ENCODE measurements around the gene NCAPD2. TPM values are rescaled to one million over a fixed set of nuclear protein-coding genes. Genes with fewer than 3 reads are reported as not detected.
"Not testable (repeated sequence)": the region's sequence is repeated elsewhere in the genome, so short reads cannot be mapped to it uniquely, and the experiment has no call there.

The NCAPD2 gene
- total RNA-seq, 1 experiment from 2014 or later: 103 TPM

DNA sequence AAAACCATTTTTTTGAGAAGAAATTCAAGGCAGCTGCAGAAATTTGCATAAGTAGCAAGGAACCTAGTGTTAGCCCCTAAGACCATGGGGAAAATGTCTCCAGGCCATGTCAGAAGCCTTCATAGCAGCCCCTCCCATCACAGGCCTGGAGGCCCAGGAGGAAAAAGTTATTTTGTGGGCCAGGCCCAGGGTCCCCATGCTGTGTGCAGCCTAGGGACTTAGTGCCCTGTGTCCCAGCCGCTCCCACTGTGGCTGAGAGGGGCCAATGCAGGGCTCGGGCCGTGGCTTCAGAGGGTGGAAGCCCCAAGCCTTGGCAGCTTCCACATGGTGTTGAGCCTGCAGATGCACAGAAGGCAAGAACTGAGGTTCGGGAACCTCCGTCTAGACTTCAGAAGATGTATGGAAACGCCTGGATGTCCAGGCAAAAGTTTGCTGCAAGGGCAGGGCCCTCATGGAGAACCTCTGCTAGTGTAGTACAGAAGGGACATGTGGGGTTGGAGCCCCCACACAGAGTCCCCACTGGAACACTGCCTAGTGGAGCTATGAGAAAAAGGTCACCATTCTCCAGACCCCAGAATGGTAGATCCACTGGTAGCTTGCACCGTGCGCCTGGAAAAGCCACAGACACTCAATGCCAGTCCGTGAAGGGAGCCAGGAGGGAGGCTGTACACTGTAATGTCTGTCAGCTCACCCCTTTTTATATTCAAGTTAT, 26.2 kb upstream of the NCAPD2 start:
- Histone ChIP-seq H3K36me3 (ENCODE audit: insufficient read depth, low read length) (peaks cover 64% of the 10 kb centered on the region), H3K4me1 (ENCODE audit: low read length) (peaks cover 75% of the 10 kb centered on the region), H4K20me1 (ENCODE audit: insufficient read depth, low read depth, low read length) (peaks cover 32% of the 10 kb centered on the region), H3K27ac (ENCODE audit: low read length) (peak overlapping the region; percentile 95), H3K4me3 (ENCODE audit: low read length) (peak overlapping the region; percentile 94), H3K9ac (ENCODE audit: low read length) (peak overlapping the region; percentile 97), H3K79me2 (ENCODE audit: low read length) (peaks cover 49% of the 10 kb centered on the region), H3K4me2 (ENCODE audit: low read depth, low read length, poor library complexity, severe bottlenecking) (peak overlapping the region; percentile 77)
- H2AFZ ChIP-seq (ENCODE audit: low read length); H3K9me2 ChIP-seq (replicated peaks; ENCODE audit: insufficient read depth, low read length); H3K27me3 ChIP-seq (ENCODE audit: low read length); H3K9me3 ChIP-seq (ENCODE audit: low read length): not testable (repeated sequence)
- DNase-seq: peak; percentile 62

DNA sequence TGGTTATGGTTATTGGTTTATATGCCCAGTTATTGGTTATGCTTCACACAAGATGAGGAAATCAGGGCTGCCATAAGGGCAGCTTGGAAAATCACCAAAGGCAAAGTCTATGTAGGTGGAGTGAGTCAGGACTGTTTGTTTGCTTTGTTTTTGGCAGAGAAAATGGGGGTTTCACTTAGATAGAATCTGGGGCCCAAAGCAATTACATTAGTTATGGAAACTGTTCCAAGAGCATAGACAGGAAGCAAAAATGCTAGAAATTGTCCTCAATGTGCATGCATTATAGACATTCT, 25.7 kb upstream of the NCAPD2 start:
- Histone ChIP-seq H3K9me2 (replicated peaks; ENCODE audit: insufficient read depth, low read length) (no peaks in the 10 kb centered on the region), H3K4me1 (ENCODE audit: low read length) (peaks cover 69% of the 10 kb centered on the region), H2AFZ (ENCODE audit: low read length) (no peak overlapping the region), H3K9ac (ENCODE audit: low read length) (peak overlapping the region; percentile 97), H3K4me2 (ENCODE audit: low read depth, low read length, poor library complexity, severe bottlenecking) (peak overlapping the region; percentile 77), H3K4me3 (ENCODE audit: low read length) (peak overlapping the region; percentile 94), H3K9me3 (ENCODE audit: low read length) (no peaks in the 10 kb centered on the region), H3K27ac (ENCODE audit: low read length) (peak overlapping the region; percentile 95), H3K79me2 (ENCODE audit: low read length) (peaks cover 49% of the 10 kb centered on the region), H4K20me1 (ENCODE audit: insufficient read depth, low read depth, low read length) (peaks cover 32% of the 10 kb centered on the region), H3K36me3 (ENCODE audit: insufficient read depth, low read length) (peaks cover 61% of the 10 kb centered on the region), H3K27me3 (ENCODE audit: low read length) (no peaks in the 10 kb centered on the region)
- no peak for DNase-seq

DNA sequence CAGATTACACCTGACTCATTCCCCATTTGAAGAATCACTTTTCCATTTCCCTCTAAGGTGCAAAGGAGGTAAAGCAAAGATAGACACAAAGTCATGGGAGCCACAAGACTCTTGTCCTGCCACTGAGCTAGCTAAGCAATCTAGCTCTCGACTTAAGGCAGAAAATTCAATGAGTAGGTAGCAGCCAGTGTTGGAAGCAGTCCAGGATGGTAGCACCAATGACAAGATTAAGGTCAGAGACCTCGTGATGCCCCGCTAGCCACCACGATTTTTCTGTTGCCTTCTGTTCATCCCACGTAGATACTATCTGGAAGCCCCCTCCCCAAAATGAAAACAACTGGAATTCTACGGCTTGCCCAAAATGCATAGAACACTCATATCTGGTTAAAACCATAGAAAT, 24.8 kb upstream of the NCAPD2 start:
- Histone ChIP-seq H4K20me1 (ENCODE audit: insufficient read depth, low read depth, low read length) (peaks cover 32% of the 10 kb centered on the region), H3K9me2 (replicated peaks; ENCODE audit: insufficient read depth, low read length) (no peaks in the 10 kb centered on the region), H3K4me2 (ENCODE audit: low read depth, low read length, poor library complexity, severe bottlenecking) (peak overlapping the region; percentile 77), H2AFZ (ENCODE audit: low read length) (no peak overlapping the region), H3K4me1 (ENCODE audit: low read length) (peaks cover 61% of the 10 kb centered on the region), H3K79me2 (ENCODE audit: low read length) (peaks cover 49% of the 10 kb centered on the region), H3K27ac (ENCODE audit: low read length) (peak overlapping the region; percentile 95), H3K4me3 (ENCODE audit: low read length) (peak overlapping the region; percentile 94), H3K36me3 (ENCODE audit: insufficient read depth, low read length) (peaks cover 54% of the 10 kb centered on the region), H3K27me3 (ENCODE audit: low read length) (no peaks in the 10 kb centered on the region), H3K9me3 (ENCODE audit: low read length) (no peaks in the 10 kb centered on the region), H3K9ac (ENCODE audit: low read length) (peak overlapping the region; percentile 97)
- DNase-seq: peak; percentile 70

DNA sequence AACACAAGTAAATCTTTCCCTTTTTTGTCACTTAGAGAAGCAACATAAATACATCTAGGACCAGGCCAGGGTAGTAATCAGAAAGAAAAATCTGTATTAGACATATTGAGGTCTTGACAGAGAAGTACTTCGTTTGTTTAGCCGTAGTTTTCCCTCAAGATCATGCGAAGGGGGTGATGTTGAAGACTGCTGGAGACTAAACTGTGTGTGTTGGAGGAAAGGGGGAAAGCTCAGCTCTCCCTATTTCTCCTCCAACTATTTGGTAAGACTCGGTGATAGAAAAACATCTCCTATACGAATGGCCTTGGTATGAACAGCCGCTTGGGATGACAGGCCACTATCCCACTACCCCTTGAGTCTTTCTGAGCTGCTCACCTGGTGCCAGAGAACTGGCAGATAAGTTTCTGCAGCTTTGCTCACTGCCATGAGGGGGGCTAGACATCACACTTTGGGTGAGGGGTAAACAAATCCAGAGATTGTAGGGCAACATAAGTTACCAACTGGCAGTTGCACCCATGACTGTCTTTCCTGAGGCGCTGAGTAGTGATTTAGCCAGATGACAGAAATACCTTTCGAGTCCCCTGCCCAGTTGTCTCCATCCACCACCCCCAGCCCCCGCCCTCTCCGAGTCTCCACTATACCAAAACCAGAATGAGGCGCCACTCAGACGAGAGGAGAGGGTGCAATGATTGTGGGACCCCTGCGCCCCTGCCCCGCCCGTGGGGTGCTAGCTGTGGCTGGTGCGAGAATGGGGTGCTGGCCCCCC, 24.1 kb upstream of the NCAPD2 start:
- Histone ChIP-seq H3K4me1 (ENCODE audit: low read length) (peaks cover 54% of the 10 kb centered on the region), H3K27ac (ENCODE audit: low read length) (peak overlapping the region; percentile 95), H3K9me3 (ENCODE audit: low read length) (no peaks in the 10 kb centered on the region), H3K9me2 (replicated peaks; ENCODE audit: insufficient read depth, low read length) (no peaks in the 10 kb centered on the region), H3K9ac (ENCODE audit: low read length) (peak overlapping the region; percentile 97), H4K20me1 (ENCODE audit: insufficient read depth, low read depth, low read length) (peaks cover 32% of the 10 kb centered on the region), H3K36me3 (ENCODE audit: insufficient read depth, low read length) (peaks cover 47% of the 10 kb centered on the region), H3K4me2 (ENCODE audit: low read depth, low read length, poor library complexity, severe bottlenecking) (peak overlapping the region; percentile 77), H3K79me2 (ENCODE audit: low read length) (peaks cover 46% of the 10 kb centered on the region), H3K4me3 (ENCODE audit: low read length) (peak overlapping the region; percentile 94), H2AFZ (ENCODE audit: low read length) (no peak overlapping the region), H3K27me3 (ENCODE audit: low read length) (no peaks in the 10 kb centered on the region)
- peak; percentile 67 for DNase-seq

DNA sequence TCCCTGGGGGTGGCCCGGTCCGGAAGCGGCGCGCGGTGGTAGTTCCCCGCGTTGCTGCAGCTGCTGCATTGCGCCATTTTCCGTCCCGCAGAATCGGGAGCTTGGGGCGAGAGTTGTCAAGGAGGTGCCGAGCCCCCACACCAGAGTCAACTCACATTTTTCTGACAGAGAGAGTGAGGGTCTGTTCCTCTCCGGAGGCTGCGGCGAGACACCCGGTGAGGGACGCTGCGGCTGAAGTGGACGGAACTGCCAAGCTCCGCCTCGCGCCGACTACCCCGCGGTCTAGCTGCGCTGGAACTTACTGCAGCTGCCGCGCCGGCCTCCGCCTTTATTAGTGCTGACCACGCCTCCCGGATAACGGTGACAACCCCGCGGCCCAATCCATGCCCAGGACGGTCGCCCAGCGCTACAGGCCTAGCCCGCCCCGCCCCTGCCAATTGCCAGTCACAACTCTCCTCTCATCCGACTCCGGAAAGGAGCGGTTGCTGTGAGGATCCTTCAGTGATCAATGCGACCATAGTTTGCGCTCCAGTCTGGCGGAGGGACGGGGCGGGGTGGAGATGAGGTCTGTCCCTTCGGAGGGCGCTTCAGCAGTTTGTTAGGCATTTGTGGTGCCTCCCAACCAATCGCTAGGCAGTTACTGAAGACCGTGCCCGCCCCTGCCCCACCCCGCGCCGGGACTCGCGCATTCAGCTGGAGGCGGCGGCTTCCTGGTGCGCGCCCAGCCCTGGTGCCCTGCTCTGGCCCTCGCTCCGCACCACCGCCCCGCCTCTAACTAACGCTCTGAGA, 23.3 kb upstream of the NCAPD2 start, which contains the start of gene VAMP1:
VAMP1 (minus strand) TSS at position 303 of the 789 bp plus-strand sequence; CDS start at position 157, 146 bp downstream.
- Histone ChIP-seq H3K9ac (ENCODE audit: low read length) (peak within 1 kb of the TSS; percentile 97), H3K27me3 (ENCODE audit: low read length) (no peaks in the 10 kb centered on the region), H3K4me3 (ENCODE audit: low read length) (peak within 1 kb of the TSS; percentile 94), H3K27ac (ENCODE audit: low read length) (peak within 1 kb of the TSS; percentile 95), H3K9me3 (ENCODE audit: low read length) (no peaks in the 10 kb centered on the region), H4K20me1 (ENCODE audit: insufficient read depth, low read depth, low read length) (peaks cover 32% of the 10 kb centered on the region), H3K4me2 (ENCODE audit: low read depth, low read length, poor library complexity, severe bottlenecking) (peak within 1 kb of the TSS; percentile 77), H3K9me2 (replicated peaks; ENCODE audit: insufficient read depth, low read length) (no peaks in the 10 kb centered on the region), H2AFZ (ENCODE audit: low read length) (peak within 1 kb of the TSS; percentile 85; the same call in 1 of the 2 replicates), H3K36me3 (ENCODE audit: insufficient read depth, low read length) (peaks cover 44% of the 10 kb centered on the region), H3K4me1 (ENCODE audit: low read length) (peaks cover 48% of the 10 kb centered on the region), H3K79me2 (ENCODE audit: low read length) (peaks cover 44% of the 10 kb centered on the region)
- peak; percentile 98 for DNase-seq

DNA sequence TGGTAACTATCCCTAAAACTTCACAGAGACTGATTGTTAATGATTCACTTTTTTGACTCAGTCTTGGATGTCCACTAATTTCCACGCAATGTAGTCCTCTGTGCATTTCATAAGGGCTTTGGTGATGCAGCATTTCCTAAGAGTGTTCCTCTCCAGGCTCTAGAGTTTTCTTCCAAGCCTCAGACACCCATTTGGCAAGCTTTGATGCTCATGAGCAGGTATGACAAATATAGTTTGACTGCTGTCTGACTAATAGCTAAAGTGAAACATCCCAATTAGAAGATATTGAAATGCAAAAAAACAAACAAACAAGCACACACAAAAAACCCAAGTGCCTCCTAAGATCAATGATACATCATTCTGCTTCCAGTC, 21.9 kb upstream of the NCAPD2 start:
- H3K4me1 ChIP-seq (ENCODE audit: low read length): peaks cover 34% of the 10 kb centered on the region
- no peak for DNase-seq
- no peak overlapping the region for H3K9ac ChIP-seq (ENCODE audit: low read length)
- no peak overlapping the region for H3K27ac ChIP-seq (ENCODE audit: low read length)
- no peaks in the 10 kb centered on the region for H3K9me3 ChIP-seq (ENCODE audit: low read length)
- peaks cover 29% of the 10 kb centered on the region for H4K20me1 ChIP-seq (ENCODE audit: insufficient read depth, low read depth, low read length)
- no peak overlapping the region for H3K4me2 ChIP-seq (ENCODE audit: low read depth, low read length, poor library complexity, severe bottlenecking)
- H3K79me2 ChIP-seq (ENCODE audit: low read length): peaks cover 33% of the 10 kb centered on the region
- H3K36me3 ChIP-seq (ENCODE audit: insufficient read depth, low read length): peaks cover 30% of the 10 kb centered on the region
- H3K27me3 ChIP-seq (ENCODE audit: low read length): no peaks in the 10 kb centered on the region
- no peak overlapping the region for H3K4me3 ChIP-seq (ENCODE audit: low read length)
- H3K9me2 ChIP-seq (replicated peaks; ENCODE audit: insufficient read depth, low read length): no peaks in the 10 kb centered on the region
- H2AFZ ChIP-seq (ENCODE audit: low read length): no peak overlapping the region

DNA sequence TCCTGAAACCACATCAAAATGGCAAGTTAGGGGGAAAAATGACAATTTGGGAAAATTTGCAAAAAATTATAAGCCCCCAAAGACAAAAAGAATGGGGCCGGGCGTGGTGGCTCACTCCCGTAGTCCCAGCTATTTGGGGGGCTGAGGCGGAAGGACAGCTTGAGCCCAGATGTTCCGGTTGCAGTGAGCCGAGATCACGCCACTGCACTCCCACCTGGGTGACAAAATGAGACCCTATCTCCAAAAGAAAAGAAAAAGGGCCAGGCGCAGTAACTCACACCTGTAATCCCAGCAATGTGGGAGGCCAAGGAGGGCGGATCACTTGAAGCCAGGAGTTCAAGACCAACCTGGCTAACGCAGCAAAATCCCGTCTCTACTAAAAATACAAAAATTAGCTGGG, 21.4 kb upstream of the NCAPD2 start:
- no peak for DNase-seq
- Histone ChIP-seq H3K27ac (ENCODE audit: low read length) (no peak overlapping the region), H3K4me1 (ENCODE audit: low read length) (peaks cover 28% of the 10 kb centered on the region), H3K4me2 (ENCODE audit: low read depth, low read length, poor library complexity, severe bottlenecking) (no peak overlapping the region), H3K36me3 (ENCODE audit: insufficient read depth, low read length) (peaks cover 29% of the 10 kb centered on the region), H4K20me1 (ENCODE audit: insufficient read depth, low read depth, low read length) (peaks cover 29% of the 10 kb centered on the region), H3K4me3 (ENCODE audit: low read length) (no peak overlapping the region), H3K27me3 (ENCODE audit: low read length) (no peaks in the 10 kb centered on the region), H3K9me3 (ENCODE audit: low read length) (no peaks in the 10 kb centered on the region), H2AFZ (ENCODE audit: low read length) (no peak overlapping the region), H3K9ac (ENCODE audit: low read length) (no peak overlapping the region), H3K9me2 (replicated peaks; ENCODE audit: insufficient read depth, low read length) (no peaks in the 10 kb centered on the region), H3K79me2 (ENCODE audit: low read length) (peaks cover 30% of the 10 kb centered on the region)

Data from Karpas-422 (cell line).